ENCODE measurements around the gene NOP14.

- no peak for TF ChIP-seq CTCF (IDR thresholded peaks at IDR 0.05)
- no peak for TF ChIP-seq POLR2A (IDR thresholded peaks at IDR 0.05)
Observed at GRCh38 chr4:2911868-2912267, 51.3 kb downstream of the NOP14 start.

Measured in testis (tissue), 2 donors.